Upper lobe of left lung (tissue), 4 donors: ENCODE results near the gene TEAD3.

Experiments
- EP300 ChIP-seq, 4 donors: sonication (generic); formaldehyde crosslinking; IDR thresholded peaks; one replicate each; pipeline ENCODE4 v1.5.1; 2017; ENCODE audit warnings: antibody characterized with exemption in 4 of 4, control low read depth in 2 of 4
- POLR2A ChIP-seq, 4 donors: fragments of 450-650 bp; IDR thresholded peaks; one replicate each; pipeline ENCODE4 v1.5.1; 2016 to 2017; ENCODE audit warnings: antibody characterized with exemption in 4 of 4, mild to moderate bottlenecking in 2 of 4
- POLR2AphosphoS5 ChIP-seq, 2 donors: sonication (generic); formaldehyde crosslinking; IDR thresholded peaks; one replicate each; pipeline ENCODE4 v1.5.1; 2017; ENCODE audit warnings: antibody characterized with exemption in 2 of 2
- TF ChIP-seq, protein P1 (sequence below), 6 experiments: fragments of 450-650 bp in 4 of 6; fragments of 200-600 bp in 2 of 6; sonication (generic) in 2 of 6; IDR thresholded peaks; one replicate each; pipeline ENCODE4 v1.5.1; 2016 to 2019; ENCODE audit warnings: antibody characterized with exemption in 6 of 6

DNA sequence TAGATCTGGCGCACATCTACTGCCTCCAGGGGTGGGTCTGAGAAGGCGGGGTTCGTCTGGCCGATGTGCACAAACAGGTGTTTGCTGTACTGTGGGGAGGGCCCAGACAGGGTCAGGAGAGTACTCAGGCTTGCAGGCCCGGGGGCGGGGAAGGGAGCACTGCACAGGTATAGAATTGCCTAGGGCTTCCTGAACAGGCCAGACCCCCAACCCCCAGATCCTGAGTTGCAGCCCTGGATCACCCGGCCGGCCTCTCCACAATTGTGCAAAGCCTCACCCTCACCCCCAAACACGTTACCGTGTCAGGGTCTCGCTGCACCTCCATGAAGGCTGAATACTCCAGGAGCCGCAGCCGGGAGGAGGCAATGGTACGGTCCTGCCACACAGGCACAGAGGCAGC, 20.9 kb downstream of the TEAD3 start:
- TF ChIP-seq, protein P1, sequence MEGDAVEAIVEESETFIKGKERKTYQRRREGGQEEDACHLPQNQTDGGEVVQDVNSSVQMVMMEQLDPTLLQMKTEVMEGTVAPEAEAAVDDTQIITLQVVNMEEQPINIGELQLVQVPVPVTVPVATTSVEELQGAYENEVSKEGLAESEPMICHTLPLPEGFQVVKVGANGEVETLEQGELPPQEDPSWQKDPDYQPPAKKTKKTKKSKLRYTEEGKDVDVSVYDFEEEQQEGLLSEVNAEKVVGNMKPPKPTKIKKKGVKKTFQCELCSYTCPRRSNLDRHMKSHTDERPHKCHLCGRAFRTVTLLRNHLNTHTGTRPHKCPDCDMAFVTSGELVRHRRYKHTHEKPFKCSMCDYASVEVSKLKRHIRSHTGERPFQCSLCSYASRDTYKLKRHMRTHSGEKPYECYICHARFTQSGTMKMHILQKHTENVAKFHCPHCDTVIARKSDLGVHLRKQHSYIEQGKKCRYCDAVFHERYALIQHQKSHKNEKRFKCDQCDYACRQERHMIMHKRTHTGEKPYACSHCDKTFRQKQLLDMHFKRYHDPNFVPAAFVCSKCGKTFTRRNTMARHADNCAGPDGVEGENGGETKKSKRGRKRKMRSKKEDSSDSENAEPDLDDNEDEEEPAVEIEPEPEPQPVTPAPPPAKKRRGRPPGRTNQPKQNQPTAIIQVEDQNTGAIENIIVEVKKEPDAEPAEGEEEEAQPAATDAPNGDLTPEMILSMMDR (IDR thresholded peaks at IDR 0.05), result no peak
- no peak for TF ChIP-seq POLR2A (IDR thresholded peaks at IDR 0.05)
- no peak for TF ChIP-seq POLR2AphosphoS5 (IDR thresholded peaks at IDR 0.05)
- no peak for TF ChIP-seq EP300 (IDR thresholded peaks at IDR 0.05)
